SK-N-SH treated with all-trans-retinoic acid at 6 μM for 48 hours (cell line): Measurements from ENCODE around the gene CALML3.

Experiments used
- RARB ChIP-seq: fragments of 250-450 bp; sonication (Bioruptor Pico); IDR thresholded peaks from 2 replicates; pipeline ENCODE4 v1.8.0; 2021; ENCODE audit warnings: mild to moderate bottlenecking, moderate library complexity
- TF ChIP-seq, protein P1 (sequence below): fragments of 250-450 bp; sonication (Bioruptor Pico); IDR thresholded peaks from 2 replicates; pipeline ENCODE4 v1.5.1; 2020; ENCODE audit warnings: low read depth, mild to moderate bottlenecking, moderate library complexity
- TF ChIP-seq, protein P2 (sequence below): fragments of 250-450 bp; sonication (Bioruptor Pico); IDR thresholded peaks from 2 replicates; pipeline ENCODE4 v1.5.0; 2020; ENCODE audit warnings: mild to moderate bottlenecking, moderate library complexity

DNA sequence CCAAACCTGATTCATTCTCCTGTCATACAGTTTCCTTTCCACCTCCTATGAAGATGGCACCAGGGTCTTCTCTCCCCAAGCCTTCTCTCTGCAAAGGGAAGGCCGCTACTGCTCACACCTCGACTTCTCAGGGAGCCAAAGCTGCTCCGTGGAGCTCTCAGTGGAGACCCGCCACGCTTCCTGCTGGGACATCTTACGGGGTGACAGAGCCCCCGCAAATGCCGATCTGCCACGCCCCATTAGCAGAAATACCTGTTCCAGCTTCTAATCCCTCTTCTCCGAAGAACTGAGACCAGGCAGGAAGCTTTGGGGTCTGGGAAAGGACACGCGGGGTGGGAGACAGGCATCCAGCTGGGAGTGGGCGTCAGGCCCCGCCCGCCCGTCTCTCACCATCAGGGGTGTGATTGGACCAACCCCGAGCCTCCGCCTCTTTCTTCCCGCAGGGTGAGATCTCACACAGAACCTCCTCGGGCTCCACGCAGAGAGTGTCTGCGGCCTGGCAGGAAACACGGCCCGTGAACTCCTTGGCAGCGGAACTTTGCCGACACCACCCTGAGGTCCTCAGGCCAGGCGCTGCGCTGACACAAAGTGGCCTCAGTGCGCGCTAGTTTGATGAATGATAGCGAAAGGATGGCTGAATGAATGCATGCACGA lies 13.4 kb upstream of the CALML3 start:
- TF ChIP-seq, protein P1, sequence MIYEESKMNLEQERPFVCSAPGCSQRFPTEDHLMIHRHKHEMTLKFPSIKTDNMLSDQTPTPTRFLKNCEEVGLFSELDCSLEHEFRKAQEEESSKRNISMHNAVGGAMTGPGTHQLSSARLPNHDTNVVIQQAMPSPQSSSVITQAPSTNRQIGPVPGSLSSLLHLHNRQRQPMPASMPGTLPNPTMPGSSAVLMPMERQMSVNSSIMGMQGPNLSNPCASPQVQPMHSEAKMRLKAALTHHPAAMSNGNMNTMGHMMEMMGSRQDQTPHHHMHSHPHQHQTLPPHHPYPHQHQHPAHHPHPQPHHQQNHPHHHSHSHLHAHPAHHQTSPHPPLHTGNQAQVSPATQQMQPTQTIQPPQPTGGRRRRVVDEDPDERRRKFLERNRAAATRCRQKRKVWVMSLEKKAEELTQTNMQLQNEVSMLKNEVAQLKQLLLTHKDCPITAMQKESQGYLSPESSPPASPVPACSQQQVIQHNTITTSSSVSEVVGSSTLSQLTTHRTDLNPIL, result no peak
- TF ChIP-seq, protein P2, sequence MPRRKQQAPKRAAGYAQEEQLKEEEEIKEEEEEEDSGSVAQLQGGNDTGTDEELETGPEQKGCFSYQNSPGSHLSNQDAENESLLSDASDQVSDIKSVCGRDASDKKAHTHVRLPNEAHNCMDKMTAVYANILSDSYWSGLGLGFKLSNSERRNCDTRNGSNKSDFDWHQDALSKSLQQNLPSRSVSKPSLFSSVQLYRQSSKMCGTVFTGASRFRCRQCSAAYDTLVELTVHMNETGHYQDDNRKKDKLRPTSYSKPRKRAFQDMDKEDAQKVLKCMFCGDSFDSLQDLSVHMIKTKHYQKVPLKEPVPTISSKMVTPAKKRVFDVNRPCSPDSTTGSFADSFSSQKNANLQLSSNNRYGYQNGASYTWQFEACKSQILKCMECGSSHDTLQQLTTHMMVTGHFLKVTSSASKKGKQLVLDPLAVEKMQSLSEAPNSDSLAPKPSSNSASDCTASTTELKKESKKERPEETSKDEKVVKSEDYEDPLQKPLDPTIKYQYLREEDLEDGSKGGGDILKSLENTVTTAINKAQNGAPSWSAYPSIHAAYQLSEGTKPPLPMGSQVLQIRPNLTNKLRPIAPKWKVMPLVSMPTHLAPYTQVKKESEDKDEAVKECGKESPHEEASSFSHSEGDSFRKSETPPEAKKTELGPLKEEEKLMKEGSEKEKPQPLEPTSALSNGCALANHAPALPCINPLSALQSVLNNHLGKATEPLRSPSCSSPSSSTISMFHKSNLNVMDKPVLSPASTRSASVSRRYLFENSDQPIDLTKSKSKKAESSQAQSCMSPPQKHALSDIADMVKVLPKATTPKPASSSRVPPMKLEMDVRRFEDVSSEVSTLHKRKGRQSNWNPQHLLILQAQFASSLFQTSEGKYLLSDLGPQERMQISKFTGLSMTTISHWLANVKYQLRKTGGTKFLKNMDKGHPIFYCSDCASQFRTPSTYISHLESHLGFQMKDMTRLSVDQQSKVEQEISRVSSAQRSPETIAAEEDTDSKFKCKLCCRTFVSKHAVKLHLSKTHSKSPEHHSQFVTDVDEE (CRISPR knock-in tag), result no peak
- no peak for TF ChIP-seq RARB
